Measurements from ENCODE around the gene SSTR1.

The SSTR1 gene

GRCh38 chr14:38203929-38204718 lies 3.6 kb upstream of the SSTR1 start:
- peak in 2 of 3 experiments; percentile 8 to 55 for DNase-seq

- no peak for DNase-seq
Observed at GRCh38 chr14:38204719-38205115, 3.0 kb upstream of the SSTR1 start.

DNA sequence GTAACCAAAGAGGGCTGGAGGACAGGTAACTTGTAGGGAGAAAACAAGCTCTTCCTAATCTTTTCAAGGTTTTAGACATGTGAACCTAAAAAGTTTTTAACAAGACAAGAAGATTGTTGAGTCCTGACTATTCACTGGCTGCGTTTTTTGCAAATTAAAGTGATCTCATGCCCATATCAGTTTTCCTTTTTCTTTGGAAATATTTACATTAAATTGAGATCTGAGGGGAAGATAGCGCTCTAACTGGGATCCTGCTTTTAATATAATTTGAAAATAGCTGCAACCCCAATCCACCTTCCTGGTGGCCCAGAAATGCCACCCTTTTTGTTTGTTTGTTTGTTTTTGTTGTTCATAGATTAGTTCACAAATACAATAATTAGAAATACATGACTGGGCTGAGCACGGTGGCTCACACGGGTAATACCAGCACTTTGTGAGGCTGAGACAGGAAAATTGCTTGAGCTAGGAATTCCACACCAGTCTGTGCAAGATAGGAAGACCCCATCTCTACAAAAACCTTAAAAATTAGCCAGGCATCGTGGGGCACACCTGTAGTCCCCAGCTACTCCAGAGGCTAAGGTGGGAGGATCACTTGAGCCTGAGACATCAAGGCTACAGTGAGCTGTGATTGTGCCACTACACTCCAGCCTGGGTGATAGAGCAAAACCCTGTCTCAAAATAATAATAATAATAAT lies 2.4 kb upstream of the SSTR1 start:
- DNase-seq: no peak

- DNase-seq: no peak
Observed at GRCh38 chr14:38205949-38206665, 1.6 kb upstream of the SSTR1 start.

GRCh38 chr14:38206689-38207376 lies 871 bp upstream of the SSTR1 start:
- no peak for DNase-seq

- no peak for DNase-seq
Observed at GRCh38 chr14:38207377-38207735, 348 bp upstream of the SSTR1 start.

GRCh38 chr14:38208618-38209562 lies 1.2 kb downstream of the SSTR1 start:
- peak in 2 of 3 experiments; percentile 62 to 76 for DNase-seq

GRCh38 chr14:38209572-38210557 lies 2.2 kb downstream of the SSTR1 start:
- no peak for DNase-seq

DNA sequence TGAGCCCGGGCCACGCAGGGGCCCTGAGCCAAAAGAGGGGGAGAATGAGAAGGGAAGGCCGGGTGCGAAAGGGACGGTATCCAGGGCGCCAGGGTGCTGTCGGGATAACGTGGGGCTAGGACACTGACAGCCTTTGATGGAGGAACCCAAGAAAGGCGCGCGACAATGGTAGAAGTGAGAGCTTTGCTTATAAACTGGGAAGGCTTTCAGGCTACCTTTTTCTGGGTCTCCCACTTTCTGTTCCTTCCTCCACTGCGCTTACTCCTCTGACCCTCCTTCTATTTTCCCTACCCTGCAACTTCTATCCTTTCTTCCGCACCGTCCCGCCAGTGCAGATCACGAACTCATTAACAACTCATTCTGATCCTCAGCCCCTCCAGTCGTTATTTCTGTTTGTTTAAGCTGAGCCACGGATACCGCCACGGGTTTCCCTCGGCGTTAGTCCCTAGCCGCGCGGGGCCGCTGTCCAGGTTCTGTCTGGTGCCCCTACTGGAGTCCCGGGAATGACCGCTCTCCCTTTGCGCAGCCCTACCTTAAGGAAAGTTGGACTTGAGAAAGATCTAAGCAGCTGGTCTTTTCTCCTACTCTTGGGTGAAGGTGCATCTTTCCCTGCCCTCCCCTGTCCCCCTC lies 3.0 kb downstream of the SSTR1 start:
- DNase-seq: no peak

DNA sequence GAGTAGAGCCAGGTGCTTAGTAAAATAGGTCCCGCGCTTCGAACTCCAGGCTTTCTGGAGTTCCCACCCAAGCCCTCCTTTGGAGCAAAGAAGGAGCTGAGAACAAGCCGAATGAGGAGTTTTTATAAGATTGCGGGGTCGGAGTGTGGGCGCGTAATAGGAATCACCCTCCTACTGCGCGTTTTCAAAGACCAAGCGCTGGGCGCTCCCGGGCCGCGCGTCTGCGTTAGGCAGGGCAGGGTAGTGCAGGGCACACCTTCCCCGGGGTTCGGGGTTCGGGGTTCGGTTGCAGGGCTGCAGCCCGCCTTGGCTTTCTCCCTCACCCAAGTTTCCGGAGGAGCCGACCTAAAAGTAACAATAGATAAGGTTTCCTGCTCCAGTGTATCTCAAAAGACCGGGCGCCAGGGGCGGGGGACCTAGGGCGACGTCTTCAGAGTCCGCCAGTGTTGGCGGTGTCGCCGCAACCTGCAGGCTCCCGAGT lies 3.6 kb downstream of the SSTR1 start:
- DNase-seq: no peak

DNA sequence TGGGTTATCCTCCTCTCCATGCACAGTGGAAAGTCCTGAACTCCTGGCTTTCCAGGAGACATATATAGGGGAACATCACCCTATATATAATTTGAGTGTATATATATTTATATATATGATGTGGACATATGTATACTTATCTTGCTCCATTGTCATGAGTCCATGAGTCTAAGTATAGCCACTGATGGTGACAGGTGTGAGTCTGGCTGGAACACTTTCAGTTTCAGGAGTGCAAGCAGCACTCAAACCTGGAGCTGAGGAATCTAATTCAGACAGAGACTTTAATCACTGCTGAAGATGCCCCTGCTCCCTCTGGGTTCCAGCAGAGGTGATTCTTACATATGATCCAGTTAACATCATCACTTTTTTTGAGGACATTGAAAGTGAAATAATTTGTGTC lies 4.4 kb downstream of the SSTR1 start:
- no peak for DNase-seq

GRCh38 chr14:38213001-38213400 lies 5.3 kb downstream of the SSTR1 start:
- DNase-seq: no peak

- no peak for DNase-seq
Observed at GRCh38 chr14:38217553-38217952, 9.8 kb downstream of the SSTR1 start.

DNA sequence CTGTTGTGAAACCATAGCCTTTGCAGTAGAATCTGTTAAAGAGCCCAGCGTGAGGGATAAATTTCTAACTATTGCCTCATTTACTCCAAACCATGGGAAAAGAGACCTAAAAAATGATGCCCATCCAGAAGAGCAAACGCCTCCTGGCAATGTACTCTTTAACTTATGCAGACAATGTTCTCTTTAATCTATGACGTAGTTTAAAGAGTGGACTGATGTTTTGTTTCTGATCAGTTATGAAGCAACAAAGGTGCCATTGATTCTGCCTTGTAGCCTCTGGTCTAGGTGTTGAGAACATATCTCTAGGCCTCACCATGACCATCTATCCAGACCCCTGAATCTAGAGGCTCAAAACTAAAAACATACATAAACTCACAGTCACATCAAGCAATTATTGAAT lies 13.4 kb downstream of the SSTR1 start:
- DNase-seq: no peak

DNA sequence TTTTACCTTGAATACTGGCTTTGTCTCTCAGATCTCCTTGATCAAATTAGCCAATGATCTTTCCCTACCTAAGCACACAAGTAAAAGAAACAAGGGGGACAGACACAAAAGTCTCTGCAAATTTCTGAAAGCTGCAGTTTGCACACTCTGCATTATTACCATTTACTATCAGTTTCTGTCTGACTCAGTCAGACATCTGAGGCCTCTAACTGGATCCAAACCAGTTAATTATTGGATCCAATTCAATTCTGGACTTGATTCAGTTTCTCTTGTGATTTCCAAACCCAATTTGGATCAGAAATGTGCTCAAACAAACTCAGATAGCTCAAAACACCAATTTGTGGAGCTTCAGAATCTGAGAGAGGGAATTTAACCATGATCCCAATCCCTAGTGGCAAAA lies 16.6 kb downstream of the SSTR1 start:
- DNase-seq: no peak

GRCh38 chr14:38225946-38226345 lies 18.2 kb downstream of the SSTR1 start:
- no peak for DNase-seq

DNA sequence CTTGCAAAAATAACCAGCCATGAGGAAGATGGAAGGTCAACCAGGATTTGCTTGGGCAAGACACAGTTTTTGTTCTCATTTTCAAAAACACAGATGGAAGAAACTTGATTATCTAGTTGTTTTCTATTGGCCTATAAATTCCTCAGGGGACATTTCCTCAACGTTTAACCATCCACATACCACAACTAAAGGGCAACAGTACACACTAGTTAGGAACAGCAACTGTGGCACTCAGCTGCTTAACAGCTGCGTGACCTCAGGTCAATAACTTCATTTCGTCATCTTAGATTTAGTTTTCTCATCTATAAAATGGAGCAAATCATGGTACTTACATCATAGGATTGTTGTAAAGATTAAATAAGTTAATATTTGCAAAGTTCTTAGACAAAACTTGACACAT lies 18.7 kb downstream of the SSTR1 start:
- DNase-seq: no peak

DNA sequence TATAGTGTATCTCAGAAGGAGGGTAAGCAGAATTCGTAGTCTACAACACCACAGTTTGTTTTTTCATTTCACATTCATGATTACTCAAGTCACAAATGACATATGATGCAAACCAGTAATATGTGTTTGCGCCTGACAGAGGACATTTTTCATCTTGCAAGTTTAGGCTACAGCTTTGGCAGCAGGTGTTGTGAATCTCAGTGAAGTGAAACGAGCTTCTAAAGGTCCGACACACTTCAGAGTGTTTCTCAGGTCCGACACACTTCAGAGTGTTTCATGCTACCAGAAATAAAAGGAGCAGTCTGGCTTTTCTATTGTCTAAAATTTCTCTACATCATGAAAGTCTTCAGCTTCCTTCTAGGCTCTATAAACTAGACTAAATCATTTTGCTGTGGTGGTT lies 25.5 kb downstream of the SSTR1 start:
- peak in 1 of 3 experiments; percentile 7 for DNase-seq

DNA sequence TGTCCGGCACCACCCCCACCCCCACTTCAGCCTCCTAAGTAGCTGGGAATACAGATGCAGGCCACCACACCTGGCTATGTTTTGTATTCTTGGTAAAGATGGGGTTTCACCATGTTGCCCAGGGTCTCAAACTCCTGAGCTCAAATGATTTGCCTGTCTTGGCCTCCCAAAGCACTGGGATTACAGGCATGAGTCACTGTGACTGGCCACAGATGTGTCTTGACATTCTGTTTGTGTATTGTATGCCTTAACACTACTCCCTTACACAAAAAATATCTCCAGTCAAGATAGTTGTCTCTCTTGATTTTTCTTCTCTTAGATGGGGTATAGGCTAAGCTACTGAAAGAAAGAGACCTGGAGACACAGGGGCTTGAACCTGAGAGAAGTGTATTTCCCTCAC lies 30.6 kb downstream of the SSTR1 start:
- DNase-seq: no peak

- DNase-seq: peak in 1 of 3 experiments; percentile 13
Observed at GRCh38 chr14:38238878-38239277, 31.2 kb downstream of the SSTR1 start.
